ENCODE data around the gene HIPK2. TPM values are rescaled to one million over a fixed set of nuclear protein-coding genes. Genes with fewer than 3 reads are reported as not detected.

HIPK2 gene
- total and polyA plus RNA-seq, 10 of the 15 experiments (the other 5 are each of a cell fraction or from before 2014, with no cell fraction given), result 1.7 to 39.0 (median 9.4) TPM

DNA sequence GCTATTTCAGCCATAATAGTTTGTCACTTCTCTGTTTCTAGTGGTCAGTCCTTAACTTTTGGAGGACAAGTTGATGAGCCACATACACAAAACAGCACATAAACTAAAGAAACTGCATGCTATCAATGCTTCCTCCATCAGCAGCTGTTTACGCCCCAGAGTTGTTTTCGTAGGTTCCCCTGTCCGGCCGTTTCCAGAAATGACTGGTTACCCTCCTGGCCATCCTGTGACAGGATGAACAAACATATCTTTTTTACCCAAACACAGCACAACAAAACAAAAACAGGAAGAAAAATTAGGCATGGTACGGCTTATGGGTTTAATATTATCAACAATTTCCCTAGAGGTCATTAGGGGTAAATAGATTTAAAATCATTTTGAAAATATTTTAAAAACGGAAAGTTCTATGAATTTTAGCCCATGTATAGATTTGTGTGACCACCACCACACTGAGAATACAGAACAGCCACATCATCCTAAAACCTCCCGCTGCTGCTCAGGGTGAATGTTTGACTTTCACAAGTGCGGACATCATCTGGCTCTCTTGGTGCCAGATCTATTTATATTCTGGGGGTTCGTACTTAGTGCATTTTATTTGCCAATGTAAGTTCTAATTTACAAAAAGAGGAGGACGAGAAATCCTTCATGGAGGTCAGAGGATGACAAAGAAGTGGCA lies 74.8 kb downstream of the HIPK2 start (continued):
- TF ChIP-seq, protein P1, sequence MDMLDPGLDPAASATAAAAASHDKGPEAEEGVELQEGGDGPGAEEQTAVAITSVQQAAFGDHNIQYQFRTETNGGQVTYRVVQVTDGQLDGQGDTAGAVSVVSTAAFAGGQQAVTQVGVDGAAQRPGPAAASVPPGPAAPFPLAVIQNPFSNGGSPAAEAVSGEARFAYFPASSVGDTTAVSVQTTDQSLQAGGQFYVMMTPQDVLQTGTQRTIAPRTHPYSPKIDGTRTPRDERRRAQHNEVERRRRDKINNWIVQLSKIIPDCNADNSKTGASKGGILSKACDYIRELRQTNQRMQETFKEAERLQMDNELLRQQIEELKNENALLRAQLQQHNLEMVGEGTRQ (IDR thresholded peaks at IDR 0.05; ENCODE audit: borderline replicate concordance, low read depth, low read length), result no peak
- TF ChIP-seq HDGF (IDR thresholded peaks at IDR 0.05) (no peak), YBX1 (IDR thresholded peaks at IDR 0.05) (no peak), CREB1 (IDR thresholded peaks at IDR 0.05; ENCODE audit: low read depth) (peak; percentile 6; the same call in 1 of the 2 replicates), BMI1 (IDR thresholded peaks at IDR 0.05; ENCODE audit: borderline replicate concordance) (no peak), IKZF1 (conservative IDR thresholded peaks at IDR 0.05) (peak; percentile 22; the same call in 1 of the 2 replicates), JUNB (IDR thresholded peaks at IDR 0.05) (peak; percentile 94), CREM (IDR thresholded peaks at IDR 0.05; ENCODE audit: low read depth) (peak; percentile 49; the same call in 1 of the 2 replicates), SMARCA5 (IDR thresholded peaks at IDR 0.05) (no peak), ZNF207 (IDR thresholded peaks at IDR 0.05; ENCODE audit: borderline replicate concordance) (no peak), ASH2L (IDR thresholded peaks at IDR 0.05; ENCODE audit: borderline replicate concordance, low read depth) (no peak), SMAD5 (IDR thresholded peaks at IDR 0.05; ENCODE audit: low read depth) (no peak), DPF2 (IDR thresholded peaks at IDR 0.05) (peak; percentile 34; the same call in 1 of the 2 replicates), PAX5 (IDR thresholded peaks at IDR 0.05; ENCODE audit: borderline replicate concordance, low read depth, low read length) (peak; percentile 62; the same call in 1 of the 2 replicates), MEF2B (IDR thresholded peaks at IDR 0.05; ENCODE audit: partially characterized antibody, poor library complexity, severe bottlenecking) (no peak), ZNF384 (IDR thresholded peaks at IDR 0.05; ENCODE audit: borderline replicate concordance, low read depth, low read length) (no peak), NR2F1 (conservative IDR thresholded peaks at IDR 0.05) (no peak)
- TF ChIP-seq, protein P2, sequence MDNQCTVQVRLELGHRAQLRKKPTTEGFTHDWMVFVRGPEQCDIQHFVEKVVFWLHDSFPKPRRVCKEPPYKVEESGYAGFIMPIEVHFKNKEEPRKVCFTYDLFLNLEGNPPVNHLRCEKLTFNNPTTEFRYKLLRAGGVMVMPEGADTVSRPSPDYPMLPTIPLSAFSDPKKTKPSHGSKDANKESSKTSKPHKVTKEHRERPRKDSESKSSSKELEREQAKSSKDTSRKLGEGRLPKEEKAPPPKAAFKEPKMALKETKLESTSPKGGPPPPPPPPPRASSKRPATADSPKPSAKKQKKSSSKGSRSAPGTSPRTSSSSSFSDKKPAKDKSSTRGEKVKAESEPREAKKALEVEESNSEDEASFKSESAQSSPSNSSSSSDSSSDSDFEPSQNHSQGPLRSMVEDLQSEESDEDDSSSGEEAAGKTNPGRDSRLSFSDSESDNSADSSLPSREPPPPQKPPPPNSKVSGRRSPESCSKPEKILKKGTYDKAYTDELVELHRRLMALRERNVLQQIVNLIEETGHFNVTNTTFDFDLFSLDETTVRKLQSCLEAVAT (IDR thresholded peaks at IDR 0.05), result no peak
- TF ChIP-seq, protein P3, sequence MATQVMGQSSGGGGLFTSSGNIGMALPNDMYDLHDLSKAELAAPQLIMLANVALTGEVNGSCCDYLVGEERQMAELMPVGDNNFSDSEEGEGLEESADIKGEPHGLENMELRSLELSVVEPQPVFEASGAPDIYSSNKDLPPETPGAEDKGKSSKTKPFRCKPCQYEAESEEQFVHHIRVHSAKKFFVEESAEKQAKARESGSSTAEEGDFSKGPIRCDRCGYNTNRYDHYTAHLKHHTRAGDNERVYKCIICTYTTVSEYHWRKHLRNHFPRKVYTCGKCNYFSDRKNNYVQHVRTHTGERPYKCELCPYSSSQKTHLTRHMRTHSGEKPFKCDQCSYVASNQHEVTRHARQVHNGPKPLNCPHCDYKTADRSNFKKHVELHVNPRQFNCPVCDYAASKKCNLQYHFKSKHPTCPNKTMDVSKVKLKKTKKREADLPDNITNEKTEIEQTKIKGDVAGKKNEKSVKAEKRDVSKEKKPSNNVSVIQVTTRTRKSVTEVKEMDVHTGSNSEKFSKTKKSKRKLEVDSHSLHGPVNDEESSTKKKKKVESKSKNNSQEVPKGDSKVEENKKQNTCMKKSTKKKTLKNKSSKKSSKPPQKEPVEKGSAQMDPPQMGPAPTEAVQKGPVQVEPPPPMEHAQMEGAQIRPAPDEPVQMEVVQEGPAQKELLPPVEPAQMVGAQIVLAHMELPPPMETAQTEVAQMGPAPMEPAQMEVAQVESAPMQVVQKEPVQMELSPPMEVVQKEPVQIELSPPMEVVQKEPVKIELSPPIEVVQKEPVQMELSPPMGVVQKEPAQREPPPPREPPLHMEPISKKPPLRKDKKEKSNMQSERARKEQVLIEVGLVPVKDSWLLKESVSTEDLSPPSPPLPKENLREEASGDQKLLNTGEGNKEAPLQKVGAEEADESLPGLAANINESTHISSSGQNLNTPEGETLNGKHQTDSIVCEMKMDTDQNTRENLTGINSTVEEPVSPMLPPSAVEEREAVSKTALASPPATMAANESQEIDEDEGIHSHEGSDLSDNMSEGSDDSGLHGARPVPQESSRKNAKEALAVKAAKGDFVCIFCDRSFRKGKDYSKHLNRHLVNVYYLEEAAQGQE (IDR thresholded peaks at IDR 0.05; ENCODE audit: low read depth, low read length), result no peak
- TF ChIP-seq, protein P4, sequence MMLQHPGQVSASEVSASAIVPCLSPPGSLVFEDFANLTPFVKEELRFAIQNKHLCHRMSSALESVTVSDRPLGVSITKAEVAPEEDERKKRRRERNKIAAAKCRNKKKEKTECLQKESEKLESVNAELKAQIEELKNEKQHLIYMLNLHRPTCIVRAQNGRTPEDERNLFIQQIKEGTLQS (IDR thresholded peaks at IDR 0.05; ENCODE audit: borderline replicate concordance, extremely low read depth, low read depth, low read length), result no peak
- TF ChIP-seq, protein P5, sequence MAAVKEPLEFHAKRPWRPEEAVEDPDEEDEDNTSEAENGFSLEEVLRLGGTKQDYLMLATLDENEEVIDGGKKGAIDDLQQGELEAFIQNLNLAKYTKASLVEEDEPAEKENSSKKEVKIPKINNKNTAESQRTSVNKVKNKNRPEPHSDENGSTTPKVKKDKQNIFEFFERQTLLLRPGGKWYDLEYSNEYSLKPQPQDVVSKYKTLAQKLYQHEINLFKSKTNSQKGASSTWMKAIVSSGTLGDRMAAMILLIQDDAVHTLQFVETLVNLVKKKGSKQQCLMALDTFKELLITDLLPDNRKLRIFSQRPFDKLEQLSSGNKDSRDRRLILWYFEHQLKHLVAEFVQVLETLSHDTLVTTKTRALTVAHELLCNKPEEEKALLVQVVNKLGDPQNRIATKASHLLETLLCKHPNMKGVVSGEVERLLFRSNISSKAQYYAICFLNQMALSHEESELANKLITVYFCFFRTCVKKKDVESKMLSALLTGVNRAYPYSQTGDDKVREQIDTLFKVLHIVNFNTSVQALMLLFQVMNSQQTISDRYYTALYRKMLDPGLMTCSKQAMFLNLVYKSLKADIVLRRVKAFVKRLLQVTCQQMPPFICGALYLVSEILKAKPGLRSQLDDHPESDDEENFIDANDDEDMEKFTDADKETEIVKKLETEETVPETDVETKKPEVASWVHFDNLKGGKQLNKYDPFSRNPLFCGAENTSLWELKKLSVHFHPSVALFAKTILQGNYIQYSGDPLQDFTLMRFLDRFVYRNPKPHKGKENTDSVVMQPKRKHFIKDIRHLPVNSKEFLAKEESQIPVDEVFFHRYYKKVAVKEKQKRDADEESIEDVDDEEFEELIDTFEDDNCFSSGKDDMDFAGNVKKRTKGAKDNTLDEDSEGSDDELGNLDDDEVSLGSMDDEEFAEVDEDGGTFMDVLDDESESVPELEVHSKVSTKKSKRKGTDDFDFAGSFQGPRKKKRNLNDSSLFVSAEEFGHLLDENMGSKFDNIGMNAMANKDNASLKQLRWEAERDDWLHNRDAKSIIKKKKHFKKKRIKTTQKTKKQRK (IDR thresholded peaks at IDR 0.05; ENCODE audit: low read depth, low read length), result no peak

Data from GM12878 (cell line).